Activated CD8-positive, alpha-beta memory T cell treated with anti-CD3 and anti-CD28 coated beads for 4 hours (primary cell): ENCODE data around the gene FPR1.

Source experiments
- DNase-seq, 2 donors: peaks; one replicate each; pipeline ENCODE4 v3.0.0-alpha.2; 2020; ENCODE audit warnings: low read depth in 2 of 2

FPR1 gene

DNA sequence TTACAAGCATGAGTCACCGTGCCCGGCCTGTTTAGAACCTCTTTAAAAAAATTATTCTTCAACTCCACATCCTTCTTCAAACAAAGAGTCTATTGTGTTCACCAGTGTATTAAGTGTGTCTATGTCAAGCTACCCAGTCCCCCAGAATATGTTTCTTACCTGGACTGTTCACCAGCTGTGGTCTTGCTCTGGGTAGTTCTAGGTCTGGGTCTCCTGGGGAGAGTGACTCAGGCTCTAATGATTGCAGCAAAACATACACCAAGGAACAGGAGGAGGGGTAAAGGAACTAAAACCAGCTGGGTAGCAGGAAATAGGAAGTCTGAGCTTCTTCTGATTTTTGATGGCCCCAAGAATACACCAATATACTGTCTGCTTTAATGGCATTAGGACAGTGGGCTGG is at the start of gene FPR1:
Gene FPR1 (minus strand): TSS at position 224 of the 400 bp plus-strand sequence. CDS start 4,884 bp downstream, outside the sequence.
- DNase-seq, result no peak

DNA sequence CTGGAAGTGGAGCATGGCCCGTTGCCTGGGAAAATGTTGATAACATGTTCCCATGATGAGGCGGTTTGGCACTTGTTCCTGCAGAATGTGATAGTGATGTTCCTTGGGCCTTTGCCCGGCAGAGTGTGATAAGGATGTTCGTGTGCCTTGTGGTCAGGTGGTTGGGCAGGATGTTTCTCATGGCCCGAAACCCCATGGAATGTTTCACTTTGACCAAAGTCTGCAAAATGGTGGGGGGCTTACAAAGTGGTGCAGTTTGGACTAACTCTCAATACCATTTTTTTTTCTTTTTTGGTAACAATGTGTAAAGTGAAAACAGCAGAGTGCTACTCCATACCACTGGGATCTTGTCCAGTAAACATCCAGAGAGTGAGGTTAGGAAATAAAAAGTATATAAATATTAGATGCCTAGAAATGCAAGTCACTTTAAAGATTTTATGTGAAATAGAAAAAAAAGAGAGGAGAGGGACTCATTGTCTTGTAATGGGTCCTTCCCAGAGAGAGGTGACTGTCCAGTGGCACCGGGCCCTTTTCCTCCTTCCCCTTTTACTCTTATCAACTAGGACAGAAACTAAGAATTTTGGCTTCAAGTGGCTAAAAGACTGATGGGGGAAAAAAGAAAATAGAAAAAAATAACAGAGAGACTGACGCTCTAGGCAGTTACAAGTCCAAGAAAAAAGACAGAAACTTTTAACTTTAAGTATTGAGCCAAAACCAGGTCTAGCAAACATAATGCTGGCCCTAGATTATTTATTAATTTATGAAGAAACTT is 49.0 kb upstream of the FPR1 start:
- DNase-seq, result no peak

- DNase-seq, result no peak
These were observed 48.2 kb upstream of the FPR1 start for GRCh38 chr19:51799774-51800472.

GRCh38 chr19:51799034-51799773 is 47.5 kb upstream of the FPR1 start:
- DNase-seq, result no peak

- DNase-seq, result no peak
These were observed 46.4 kb upstream of the FPR1 start for GRCh38 chr19:51798062-51798461.

DNA sequence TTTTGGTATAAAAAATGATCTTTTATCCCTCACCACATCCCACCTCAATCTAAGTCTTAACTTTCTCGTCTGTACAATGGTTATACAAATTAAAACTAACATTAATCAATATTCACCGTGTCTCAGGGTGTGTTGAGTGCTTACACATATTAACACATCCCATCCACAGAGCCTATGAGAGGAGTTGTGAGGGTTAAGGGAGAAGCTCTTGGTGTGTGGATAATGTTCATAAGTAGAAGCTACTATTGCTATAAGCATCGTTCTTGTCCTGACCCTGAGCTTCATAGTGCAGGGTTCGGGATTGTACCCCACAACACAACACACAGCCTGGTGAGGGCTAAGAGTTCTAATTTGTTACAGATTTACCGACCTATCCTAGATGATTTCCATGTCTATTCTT is 45.8 kb upstream of the FPR1 start:
- no peak for DNase-seq

DNA sequence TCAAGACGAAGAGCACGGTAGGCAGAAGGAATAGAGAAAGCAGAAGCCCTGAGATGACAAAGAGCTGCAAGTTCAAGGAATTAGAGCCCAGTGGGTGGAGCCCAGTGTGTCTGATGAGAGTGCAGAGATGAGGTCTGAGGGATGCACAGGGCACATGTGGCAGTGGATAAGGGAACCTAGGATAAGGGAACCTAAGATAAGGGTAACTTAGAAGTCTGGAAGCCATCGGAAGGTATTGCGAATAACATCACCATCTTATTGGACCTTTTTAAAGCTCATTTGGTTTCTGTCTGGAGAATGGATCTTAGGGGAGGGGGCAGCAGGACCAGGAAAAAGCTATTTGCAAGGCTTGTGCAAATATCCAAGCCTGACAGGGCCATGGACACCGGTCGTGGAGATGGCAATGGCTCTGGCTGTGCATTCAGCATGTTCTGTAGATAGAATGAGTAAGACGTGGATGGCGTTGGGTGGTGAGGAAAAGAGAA is 44.6 kb upstream of the FPR1 start:
- no peak for DNase-seq

- DNase-seq, result no peak
These were observed 43.3 kb upstream of the FPR1 start, which contains the start of gene FPR3 for GRCh38 chr19:51794885-51795490. Gene FPR3 (plus strand): TSS chr19:51795157. CDS start chr19:51823749, 28,592 bp downstream.

DNA sequence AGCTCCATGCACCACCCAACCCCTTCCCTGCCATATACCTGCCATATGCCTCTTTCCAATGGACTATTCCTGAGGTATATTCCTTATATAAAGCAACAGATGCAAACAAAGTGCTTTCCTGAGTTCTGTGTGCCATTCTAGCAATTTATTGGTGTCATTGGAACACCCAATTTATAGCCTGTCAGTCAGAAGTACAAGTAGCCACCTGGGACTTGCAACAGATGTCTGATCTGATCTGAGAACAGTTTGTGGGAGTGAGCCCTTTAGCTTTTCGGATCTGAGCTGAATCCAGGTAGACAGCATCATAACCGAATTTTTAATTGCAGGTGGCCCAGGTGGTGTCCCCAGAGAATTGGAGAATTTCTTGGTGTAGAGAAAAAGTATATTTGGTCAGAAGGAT is 42.3 kb upstream of the FPR1 start:
- DNase-seq, result no peak

- DNase-seq, result no peak
These were observed 41.3 kb upstream of the FPR1 start for GRCh38 chr19:51792932-51793331.

GRCh38 chr19:51789061-51789795 is 37.5 kb upstream of the FPR1 start:
- DNase-seq, result no peak

GRCh38 chr19:51788029-51788428 is 36.4 kb upstream of the FPR1 start:
- no peak for DNase-seq

- DNase-seq, result no peak
These were observed 35.2 kb upstream of the FPR1 start for GRCh38 chr19:51786646-51787494.

- DNase-seq, result no peak
These were observed 33.4 kb upstream of the FPR1 start for GRCh38 chr19:51784922-51785690.

DNA sequence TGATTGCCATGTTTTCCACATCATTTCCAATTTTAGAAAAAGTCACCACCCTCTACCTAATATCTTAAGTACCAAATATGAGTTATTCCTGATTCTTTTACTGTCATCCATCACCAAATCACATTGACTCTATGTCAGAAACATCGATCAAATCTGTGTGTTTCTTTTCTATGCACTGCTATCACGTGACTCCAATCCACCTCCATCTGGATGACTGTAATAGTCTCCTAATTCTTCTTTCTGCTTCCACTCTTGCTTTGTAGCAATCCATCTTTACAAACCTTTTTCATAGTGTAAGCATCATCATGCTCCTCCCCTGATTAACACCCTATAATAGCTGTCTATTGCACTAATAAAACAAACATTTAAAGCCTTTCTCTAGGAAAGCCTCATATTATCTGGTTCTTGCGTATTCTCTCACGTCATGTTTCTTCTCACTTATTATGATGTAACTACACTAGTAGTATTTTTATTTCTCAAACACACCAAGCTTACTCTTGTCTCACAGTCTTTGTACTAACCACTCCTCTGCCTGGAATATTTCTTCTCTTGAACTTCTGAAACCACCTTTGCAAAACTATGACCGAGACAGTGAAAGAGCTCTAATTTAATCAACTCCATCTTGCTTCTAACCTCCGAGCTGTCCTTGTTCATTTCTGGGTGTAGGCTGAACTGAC is 32.6 kb upstream of the FPR1 start:
- DNase-seq, result no peak

GRCh38 chr19:51783372-51783771 is 31.7 kb upstream of the FPR1 start:
- DNase-seq, result no peak

DNA sequence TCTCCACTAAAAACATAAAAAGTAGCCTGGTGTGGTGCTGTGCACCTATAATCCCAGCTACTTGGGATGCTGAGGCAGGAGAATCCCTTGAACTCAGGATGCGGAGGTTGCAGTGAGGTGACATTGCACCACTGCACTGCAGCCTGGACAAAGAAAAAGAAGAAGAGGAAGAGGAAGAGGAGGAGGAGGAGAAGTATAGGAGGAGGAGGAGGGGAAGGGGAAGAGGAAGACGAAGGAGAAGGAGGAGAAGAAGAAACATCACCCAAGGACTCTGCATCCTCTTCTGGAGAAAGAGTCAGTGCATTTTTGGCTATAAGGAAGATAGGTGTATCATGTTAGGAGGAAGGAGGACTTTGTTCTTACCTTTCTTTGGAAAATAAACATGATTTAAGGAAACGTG is 30.3 kb upstream of the FPR1 start:
- DNase-seq, result no peak

DNA sequence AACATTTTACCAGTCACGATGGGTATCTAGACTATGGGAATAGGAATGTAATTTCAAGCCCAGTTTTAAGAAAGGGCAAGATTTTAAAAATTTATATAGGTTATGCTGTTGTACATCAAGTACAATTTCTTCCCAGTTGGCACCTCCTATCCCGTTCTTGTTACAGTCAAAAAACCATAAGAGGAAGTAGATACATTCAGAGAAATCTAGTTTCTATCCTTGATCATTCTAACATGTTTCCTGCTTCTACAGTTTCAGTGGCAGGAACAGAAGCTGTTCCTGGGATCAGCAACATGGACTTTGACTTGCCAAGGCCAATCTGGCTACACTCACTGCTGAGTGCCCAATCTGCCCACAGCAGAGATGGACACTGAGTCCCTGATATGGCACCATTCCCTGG is 28.6 kb upstream of the FPR1 start:
- no peak for DNase-seq

DNA sequence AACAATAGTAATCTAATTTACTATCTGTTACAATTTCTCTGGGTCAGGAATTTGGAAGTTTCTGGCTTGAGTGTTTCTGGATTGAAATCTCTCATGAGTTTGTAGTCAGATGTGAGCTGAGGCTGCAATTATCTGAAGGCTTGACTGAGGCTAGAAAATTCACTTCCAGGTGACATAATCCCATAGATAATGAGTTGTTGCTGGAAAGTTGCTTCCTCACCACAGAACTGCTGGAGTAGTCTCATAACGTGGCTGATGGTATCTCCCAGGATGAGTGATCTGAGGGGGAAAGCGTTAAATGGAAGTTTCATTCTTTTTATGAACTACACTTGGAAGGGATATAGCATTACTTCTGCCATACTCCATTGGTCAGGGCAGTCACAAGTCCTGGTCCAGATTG is 28.0 kb upstream of the FPR1 start:
- no peak for DNase-seq
